Measurements from ENCODE around the gene KRT16.

Gene KRT16

DNA sequence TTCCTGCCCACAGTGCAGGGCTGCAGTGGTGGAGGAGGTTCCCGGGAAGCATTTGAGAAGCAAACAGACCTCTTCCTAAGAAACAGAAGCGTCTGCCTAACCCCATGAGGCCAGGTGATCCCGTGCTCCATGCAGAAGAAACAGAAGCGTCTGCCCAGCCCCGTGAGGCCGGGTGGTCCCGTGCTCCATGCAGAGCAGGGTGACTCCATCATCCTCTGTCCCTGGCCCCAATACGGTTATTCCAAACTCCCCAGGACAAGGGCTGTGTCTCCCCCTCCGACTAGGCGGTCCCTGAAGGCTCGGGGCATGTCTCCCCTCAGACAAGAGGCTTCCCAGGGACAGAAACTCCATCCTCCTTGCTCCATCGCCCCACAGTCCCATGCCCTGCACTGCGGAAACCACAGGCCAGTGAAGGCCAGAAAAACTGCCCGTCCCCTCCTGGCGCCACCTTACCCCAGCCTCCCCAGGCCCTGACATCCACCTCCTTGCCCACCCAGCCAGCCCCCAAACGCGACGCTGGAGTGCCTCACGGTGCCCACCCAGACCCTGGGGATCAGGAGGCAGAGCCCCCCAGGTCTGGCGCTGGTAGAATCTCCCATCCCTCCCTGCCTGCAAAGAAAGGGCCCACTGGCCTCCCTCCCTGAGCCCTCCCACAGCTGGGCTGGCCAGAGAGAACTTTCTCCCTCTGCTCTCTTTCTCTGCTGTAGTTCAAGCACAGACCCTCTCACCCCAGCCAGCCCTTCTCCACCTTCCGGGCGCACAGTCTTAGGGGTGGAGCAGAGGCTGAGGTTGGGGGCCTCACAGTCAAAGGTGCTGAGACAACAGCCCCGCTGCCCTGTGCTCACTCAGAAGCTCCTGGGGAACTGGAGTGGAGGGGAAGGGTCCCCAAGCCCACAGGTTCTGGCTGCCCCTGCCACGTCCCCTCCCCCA, 42.4 kb upstream of the KRT16 start:
- Histone ChIP-seq H3K9me3 (ENCODE audit: insufficient read depth, low read depth, low read length) (peaks cover 4% of the 10 kb centered on the region), H2AK5ac (ENCODE audit: low read length) (peak overlapping the region; percentile 59), H3K4ac (ENCODE audit: low read depth, low read length) (no peak overlapping the region), H3K4me2 (ENCODE audit: low read length) (no peak overlapping the region), H2AFZ (ENCODE audit: insufficient read depth, low read length, poor library complexity) (no peak overlapping the region), H3K4me1 (ENCODE audit: control insufficient read depth in 1 of 2, insufficient read depth in 2 of 2, low read length in 2 of 2) (peaks cover 10 to 13% of the 10 kb centered on the region in 2 experiments), H2BK5ac (ENCODE audit: low read depth, low read length, poor library complexity) (no peak overlapping the region), H3K4me3 (ENCODE audit: low read depth, low read length) (no peak overlapping the region), H4K91ac (ENCODE audit: low read depth, low read length) (peak overlapping the region; percentile 45), H3K79me2 (ENCODE audit: control insufficient read depth, insufficient read depth, low read length, poor library complexity) (no peaks in the 10 kb centered on the region), H3K18ac (ENCODE audit: low read length) (peak overlapping the region; percentile 42), H3K27ac (ENCODE audit: low read depth, low read length) (no peak overlapping the region), H3K14ac (ENCODE audit: low read length) (peak overlapping the region; percentile 36), H3K9ac (ENCODE audit: low read length) (no peak overlapping the region), H2BK12ac (ENCODE audit: low read length) (peak overlapping the region; percentile 12), H4K8ac (ENCODE audit: low read depth, low read length) (peak overlapping the region; percentile 13), H2BK120ac (ENCODE audit: insufficient read depth, low read length, poor library complexity) (peak overlapping the region; percentile 9), H3K27me3 (ENCODE audit: insufficient read depth, low read length) (no peaks in the 10 kb centered on the region), H3K23ac (ENCODE audit: low read length) (no peak overlapping the region), H3K79me1 (ENCODE audit: low read length) (peaks cover 8% of the 10 kb centered on the region), H3K36me3 (ENCODE audit: control insufficient read depth in 1 of 2, insufficient read depth in 2 of 2, low read length in 2 of 2) (no peaks in the 10 kb centered on the region), H4K12ac (ENCODE audit: low read depth, low read length) (no peak overlapping the region)
- no CpG with 5 or more reads among the region's 24 CpGs for WGBS (ENCODE audit: extremely low coverage, insufficient coverage, insufficient read length)
- no peak for DNase-seq

DNA sequence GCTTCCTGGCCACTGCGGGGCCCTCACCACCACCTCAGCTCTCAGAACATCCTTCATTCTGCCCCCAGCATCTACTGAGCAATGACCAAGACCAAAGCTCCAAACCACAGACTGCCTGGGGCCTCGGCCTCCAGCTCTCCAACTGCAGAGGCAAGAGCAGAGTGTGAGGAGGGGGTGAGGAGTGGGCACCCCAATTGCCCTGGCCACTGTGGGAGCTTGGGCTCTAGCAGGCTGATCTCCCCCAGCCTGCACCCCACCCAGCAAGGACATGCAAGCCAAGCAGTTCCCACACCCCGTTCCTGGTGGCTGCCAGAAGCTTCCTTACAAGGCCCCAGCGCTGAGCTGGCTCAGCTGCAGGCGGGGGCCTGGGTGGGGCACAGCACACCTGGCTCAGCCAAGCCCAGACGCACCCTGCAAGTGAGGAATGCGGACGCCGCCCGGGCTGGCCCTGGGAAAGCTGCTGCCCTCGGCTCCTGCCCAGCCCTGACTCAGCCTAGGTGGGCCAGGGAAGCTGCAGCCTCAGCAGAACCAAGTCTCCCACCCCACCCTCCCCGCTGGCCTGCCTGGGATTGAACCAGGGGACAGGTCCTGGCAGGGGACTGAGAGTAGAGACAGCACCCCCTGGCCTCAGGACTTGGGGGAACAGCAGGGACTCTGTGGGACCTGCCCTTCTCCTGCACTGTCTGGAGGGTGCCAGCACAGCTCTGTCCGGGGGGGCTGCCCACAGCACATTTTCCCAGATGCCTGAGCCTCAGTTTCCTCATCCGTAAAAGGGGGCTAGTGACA, 41.5 kb upstream of the KRT16 start:
- Histone ChIP-seq H3K18ac (ENCODE audit: low read length) (no peak overlapping the region), H3K79me1 (ENCODE audit: low read length) (peaks cover 8% of the 10 kb centered on the region), H3K27me3 (ENCODE audit: insufficient read depth, low read length) (no peaks in the 10 kb centered on the region), H4K91ac (ENCODE audit: low read depth, low read length) (peak overlapping the region; percentile 9), H3K4me2 (ENCODE audit: low read length) (no peak overlapping the region), H3K27ac (ENCODE audit: low read depth, low read length) (no peak overlapping the region), H3K9ac (ENCODE audit: low read length) (no peak overlapping the region), H4K8ac (ENCODE audit: low read depth, low read length) (no peak overlapping the region), H3K79me2 (ENCODE audit: control insufficient read depth, insufficient read depth, low read length, poor library complexity) (no peaks in the 10 kb centered on the region), H3K4me1 (ENCODE audit: control insufficient read depth in 1 of 2, insufficient read depth in 2 of 2, low read length in 2 of 2) (peaks cover 10 to 13% of the 10 kb centered on the region in 2 experiments), H2BK120ac (ENCODE audit: insufficient read depth, low read length, poor library complexity) (no peak overlapping the region), H2AFZ (ENCODE audit: insufficient read depth, low read length, poor library complexity) (no peak overlapping the region), H3K14ac (ENCODE audit: low read length) (no peak overlapping the region), H4K12ac (ENCODE audit: low read depth, low read length) (no peak overlapping the region), H3K36me3 (ENCODE audit: control insufficient read depth in 1 of 2, insufficient read depth in 2 of 2, low read length in 2 of 2) (no peaks in the 10 kb centered on the region), H3K4ac (ENCODE audit: low read depth, low read length) (no peak overlapping the region), H3K9me3 (ENCODE audit: insufficient read depth, low read depth, low read length) (peaks cover 4% of the 10 kb centered on the region), H2BK5ac (ENCODE audit: low read depth, low read length, poor library complexity) (no peak overlapping the region), H2AK5ac (ENCODE audit: low read length) (no peak overlapping the region), H2BK12ac (ENCODE audit: low read length) (no peak overlapping the region), H3K4me3 (ENCODE audit: low read depth, low read length) (no peak overlapping the region), H3K23ac (ENCODE audit: low read length) (no peak overlapping the region)
- WGBS (ENCODE audit: extremely low coverage, insufficient coverage, insufficient read length) = no CpG with 5 or more reads among the region's 14 CpGs
- DNase-seq = peak; percentile 67 to 71

DNA sequence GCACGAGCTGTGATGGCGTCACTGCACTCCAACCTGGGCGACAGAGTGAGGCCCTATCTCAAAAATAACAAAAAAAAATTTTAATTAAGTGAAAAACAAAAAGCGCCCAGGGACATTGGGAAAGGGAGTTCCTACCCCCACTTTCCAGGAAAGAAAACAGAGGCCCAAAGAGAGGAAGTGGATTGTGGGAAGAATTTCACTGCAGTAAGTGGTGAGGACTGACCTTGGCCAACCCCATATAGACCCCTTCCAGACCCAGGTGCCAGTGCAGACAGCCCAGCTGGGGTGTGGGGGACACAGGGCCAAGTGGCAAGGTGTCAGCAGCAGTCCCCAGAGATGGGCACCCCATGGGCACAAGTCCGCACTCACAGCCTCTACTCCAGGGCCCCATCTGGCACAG, 40.9 kb upstream of the KRT16 start:
- H2AK5ac ChIP-seq (ENCODE audit: low read length) = no peak overlapping the region
- no peaks in the 10 kb centered on the region for H3K27me3 ChIP-seq (ENCODE audit: insufficient read depth, low read length)
- H3K9ac ChIP-seq (ENCODE audit: low read length) = no peak overlapping the region
- H2BK5ac ChIP-seq (ENCODE audit: low read depth, low read length, poor library complexity) = no peak overlapping the region
- no peak overlapping the region for H3K4ac ChIP-seq (ENCODE audit: low read depth, low read length)
- H2BK12ac ChIP-seq (ENCODE audit: low read length) = no peak overlapping the region
- no peak overlapping the region for H2BK120ac ChIP-seq (ENCODE audit: insufficient read depth, low read length, poor library complexity)
- no peak overlapping the region for H3K27ac ChIP-seq (ENCODE audit: low read depth, low read length)
- WGBS (ENCODE audit: extremely low coverage, insufficient coverage, insufficient read length) = no CpG with 5 or more reads among the region's 5 CpGs
- H3K4me3 ChIP-seq (ENCODE audit: low read depth, low read length) = no peak overlapping the region
- peaks cover 12 to 14% of the 10 kb centered on the region in 2 experiments for H3K4me1 ChIP-seq (ENCODE audit: control insufficient read depth in 1 of 2, insufficient read depth in 2 of 2, low read length in 2 of 2)
- DNase-seq = no peak
- H3K9me3 ChIP-seq (ENCODE audit: insufficient read depth, low read depth, low read length) = peaks cover 4% of the 10 kb centered on the region
- peaks cover 10% of the 10 kb centered on the region for H3K79me1 ChIP-seq (ENCODE audit: low read length)
- peaks cover 1% of the 10 kb centered on the region for H3K79me2 ChIP-seq (ENCODE audit: control insufficient read depth, insufficient read depth, low read length, poor library complexity)
- no peak overlapping the region for H3K4me2 ChIP-seq (ENCODE audit: low read length)
- no peak overlapping the region for H4K8ac ChIP-seq (ENCODE audit: low read depth, low read length)
- H3K23ac ChIP-seq (ENCODE audit: low read length) = no peak overlapping the region
- no peak overlapping the region for H2AFZ ChIP-seq (ENCODE audit: insufficient read depth, low read length, poor library complexity)
- H3K36me3 ChIP-seq (ENCODE audit: control insufficient read depth in 1 of 2, insufficient read depth in 2 of 2, low read length in 2 of 2) = no peaks in the 10 kb centered on the region
- no peak overlapping the region for H3K18ac ChIP-seq (ENCODE audit: low read length)
- H4K91ac ChIP-seq (ENCODE audit: low read depth, low read length) = no peak overlapping the region
- no peak overlapping the region for H3K14ac ChIP-seq (ENCODE audit: low read length)
- H4K12ac ChIP-seq (ENCODE audit: low read depth, low read length) = no peak overlapping the region

DNA sequence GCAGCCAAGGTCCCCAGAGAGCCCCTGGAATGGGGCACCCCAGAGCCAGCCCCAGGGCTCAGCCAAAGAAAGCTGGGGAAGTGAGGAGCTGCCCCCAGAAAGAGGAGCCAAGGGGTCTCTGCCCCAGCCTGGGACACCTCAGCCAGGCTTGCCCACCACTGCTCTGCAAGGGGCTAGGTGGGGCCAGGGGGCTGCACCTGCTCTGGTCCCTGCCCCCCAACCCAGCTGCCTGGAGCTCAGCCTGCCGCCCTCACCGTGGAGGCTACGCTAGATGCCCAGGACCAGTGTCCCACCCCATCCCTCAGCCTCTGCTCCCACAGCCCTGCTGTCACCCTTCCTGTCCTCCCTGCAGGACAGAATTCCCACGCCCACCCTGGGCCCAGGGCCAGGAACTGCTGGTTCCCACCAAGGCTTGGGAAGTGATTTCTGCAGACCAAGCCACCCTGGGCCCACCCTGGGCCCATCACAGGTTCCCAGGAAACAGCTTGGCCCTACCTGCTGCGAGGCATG, 39.9 kb upstream of the KRT16 start:
- Histone ChIP-seq H3K79me1 (ENCODE audit: low read length) (peaks cover 14% of the 10 kb centered on the region), H3K4me1 (ENCODE audit: control insufficient read depth in 1 of 2, insufficient read depth in 2 of 2, low read length in 2 of 2) (peaks cover 17 to 21% of the 10 kb centered on the region in 2 experiments), H3K27me3 (ENCODE audit: insufficient read depth, low read length) (no peaks in the 10 kb centered on the region), H2AK5ac (ENCODE audit: low read length) (no peak overlapping the region), H2BK120ac (ENCODE audit: insufficient read depth, low read length, poor library complexity) (no peak overlapping the region), H3K18ac (ENCODE audit: low read length) (no peak overlapping the region), H2AFZ (ENCODE audit: insufficient read depth, low read length, poor library complexity) (no peak overlapping the region), H3K9me3 (ENCODE audit: insufficient read depth, low read depth, low read length) (peaks cover 4% of the 10 kb centered on the region), H4K12ac (ENCODE audit: low read depth, low read length) (no peak overlapping the region), H3K79me2 (ENCODE audit: control insufficient read depth, insufficient read depth, low read length, poor library complexity) (peaks cover 3% of the 10 kb centered on the region), H3K4ac (ENCODE audit: low read depth, low read length) (no peak overlapping the region), H3K27ac (ENCODE audit: low read depth, low read length) (no peak overlapping the region), H3K14ac (ENCODE audit: low read length) (no peak overlapping the region), H3K9ac (ENCODE audit: low read length) (no peak overlapping the region), H3K23ac (ENCODE audit: low read length) (no peak overlapping the region), H4K91ac (ENCODE audit: low read depth, low read length) (no peak overlapping the region), H3K36me3 (ENCODE audit: control insufficient read depth in 1 of 2, insufficient read depth in 2 of 2, low read length in 2 of 2) (no peaks in the 10 kb centered on the region), H3K4me3 (ENCODE audit: low read depth, low read length) (no peak overlapping the region), H4K8ac (ENCODE audit: low read depth, low read length) (no peak overlapping the region), H3K4me2 (ENCODE audit: low read length) (no peak overlapping the region), H2BK5ac (ENCODE audit: low read depth, low read length, poor library complexity) (no peak overlapping the region), H2BK12ac (ENCODE audit: low read length) (no peak overlapping the region)
- no peak for DNase-seq
- no CpG with 5 or more reads among the region's 5 CpGs for WGBS (ENCODE audit: extremely low coverage, insufficient coverage, insufficient read length)

All from trophoblast cell (in vitro differentiated cells and primary cell).